ENCODE data around the gene PRRG1. TPM values are rescaled to one million over a fixed set of nuclear protein-coding genes. Genes with fewer than 3 reads are reported as not detected.

Gene PRRG1
- total and polyA plus RNA-seq, 2 of the 13 experiments (the other 11 are each of a cell fraction or from before 2014, with no cell fraction given): 5.0 to 11.0 TPM

GRCh38 chrX:37314531-37314930, 34.6 kb upstream of the PRRG1 start:
- Histone ChIP-seq H3K27me3 (ENCODE audit: control insufficient read depth in 1 of 2, insufficient read depth in 2 of 2, low read length in 2 of 2) (no peaks in the 10 kb centered on the region), H3K79me2 (ENCODE audit: insufficient read depth, low read length) (no peaks in the 10 kb centered on the region), H2AFZ (ENCODE audit: low read length) (no peak overlapping the region), H3K4me2 (ENCODE audit: low read depth, low read length) (no peak overlapping the region), H3K4me1 (ENCODE audit: insufficient read depth, low read length) (no peaks in the 10 kb centered on the region), H3K9me3 (ENCODE audit: low read length) (no peaks in the 10 kb centered on the region), H4K20me1 (ENCODE audit: insufficient read depth, low read length) (no peaks in the 10 kb centered on the region), H3K9ac (ENCODE audit: insufficient read depth, low read depth, low read length) (no peak overlapping the region), H3K36me3 (replicated peaks in 1 of 2; ENCODE audit: control insufficient read depth in 1 of 2, insufficient read depth in 2 of 2, low read length in 2 of 2) (no peaks in the 10 kb centered on the region), H3K4me3 (replicated peaks in 1 of 3; ENCODE audit: insufficient read depth in 1 of 3, low read depth in 2 of 3, low read length in 3 of 3) (no peak overlapping the region), H3K27ac (ENCODE audit: extremely low read length, insufficient read depth, low read length) (no peak overlapping the region)
- intact Hi-C loops (cut with micrococcal nuclease; ENCODE audit: unreplicated experiment): no loop called here
- BruUV-seq (replicated peaks): no TSS peak
- in situ Hi-C loops (cut with HindIII; ENCODE audit: extremely low pct_ligation_motif_present, low pct_unique_long_range_greater_than_20kb): no loop called here
- no peak for FAIRE-seq
- ATAC-seq: no peak
- ChIA-PET CTCF (ENCODE audit: low intra/inter-chr PET ratio, low total read pairs) (no interaction called here), POLR2A (no interaction called here)
- no peak for DNase-seq (ENCODE audit: low spot score)
- TF ChIP-seq ZNF264 (CRISPR knock-in tag; IDR thresholded peaks at IDR 0.05) (no peak), DNMT1 (CRISPR knock-in tag; IDR thresholded peaks at IDR 0.05) (no peak), HBP1 (CRISPR knock-in tag; IDR thresholded peaks at IDR 0.05; ENCODE audit: low read depth) (no peak), ISL2 (CRISPR knock-in tag; IDR thresholded peaks at IDR 0.05) (no peak), MAFG (CRISPR knock-in tag; IDR thresholded peaks at IDR 0.05) (no peak), GABPA (IDR thresholded peaks at IDR 0.05; ENCODE audit: low read depth, low read length) (no peak), GABPA (CRISPR knock-in tag; IDR thresholded peaks at IDR 0.05; ENCODE audit: low read depth) (no peak), TOE1 (CRISPR knock-in tag; IDR thresholded peaks at IDR 0.05) (no peak), MIER2 (CRISPR knock-in tag; IDR thresholded peaks at IDR 0.05) (no peak)

All from HepG2 (cell line).